GM10266 (cell line): ENCODE measurements around the gene ACSS3.

Experiments
- DNase-seq: peaks from one replicate; pipeline ENCODE4 v3.0.0; 2012; ENCODE audit errors: extremely low spot score
- CTCF ChIP-seq: IDR thresholded peaks from 2 replicates; pipeline ENCODE4 v1.5.1; 2012; ENCODE audit warnings: mild to moderate bottlenecking, low read depth; ENCODE audit not compliant: control insufficient read depth, insufficient read depth; ENCODE audit errors: missing control alignments

The ACSS3 gene

GRCh38 chr12:81261508-81262207 is 183.8 kb downstream of the ACSS3 start:
- no peak for DNase-seq
- no peak for TF ChIP-seq CTCF

DNA sequence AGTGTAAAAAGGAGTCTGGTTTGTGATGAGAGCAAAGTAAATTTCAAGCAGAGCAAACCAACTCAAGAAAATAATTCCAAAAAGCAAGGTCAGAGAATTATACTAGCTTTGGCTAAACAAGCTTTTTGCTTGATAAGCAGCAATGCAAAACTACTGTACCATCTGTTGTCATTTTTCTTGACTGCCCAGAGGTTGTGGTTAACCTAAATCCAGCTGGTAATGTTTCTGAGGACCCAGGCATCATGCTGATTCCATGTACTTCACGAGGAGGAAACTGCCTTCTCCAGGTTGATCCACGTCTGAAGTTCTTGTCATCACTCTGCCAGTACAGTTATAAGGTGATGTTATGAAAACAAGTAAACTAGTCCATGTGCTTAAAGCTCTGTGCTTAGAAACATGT is 185.2 kb downstream of the ACSS3 start:
- no peak for TF ChIP-seq CTCF
- DNase-seq: no peak

GRCh38 chr12:81270385-81270784 is 192.5 kb downstream of the ACSS3 start:
- no peak for TF ChIP-seq CTCF
- DNase-seq: no peak

GRCh38 chr12:81274637-81275529 is 197.0 kb downstream of the ACSS3 start:
- no peak for DNase-seq
- TF ChIP-seq CTCF: no peak

DNA sequence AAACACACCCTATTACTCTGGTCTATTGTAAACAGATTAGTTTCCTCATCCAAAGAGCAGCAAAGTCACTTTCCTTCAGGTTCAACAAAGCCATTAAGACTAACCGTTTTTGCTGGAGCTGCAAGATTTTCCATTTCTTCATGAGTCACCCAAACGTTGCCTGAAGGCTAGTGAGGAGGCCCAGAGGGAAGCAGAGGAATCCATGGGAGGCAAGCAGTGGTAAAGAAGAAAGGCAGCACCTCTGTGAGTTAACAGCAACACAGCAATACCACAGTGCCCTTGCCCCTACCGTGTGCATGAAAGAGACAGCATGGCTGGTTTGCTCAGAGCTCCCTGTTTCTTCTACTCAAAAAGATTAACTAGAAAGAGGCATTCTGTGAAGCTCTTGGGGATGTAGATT is 206.3 kb downstream of the ACSS3 start:
- TF ChIP-seq CTCF: no peak
- no peak for DNase-seq

- TF ChIP-seq CTCF: no peak
- no peak for DNase-seq
Measured at GRCh38 chr12:81288651-81289050, 210.8 kb downstream of the ACSS3 start.
